NCI-H345 treated with DMSO at 0.1 percent for 48 hours (cell line): ENCODE measurements around the gene BCAR3.

Experiments used
- DNase-seq: peaks from one replicate; lab custom pipeline; 2025; ENCODE audit not compliant: unreplicated experiment; lab: John Stamatoyannopoulos, UW

BCAR3 gene

DNA sequence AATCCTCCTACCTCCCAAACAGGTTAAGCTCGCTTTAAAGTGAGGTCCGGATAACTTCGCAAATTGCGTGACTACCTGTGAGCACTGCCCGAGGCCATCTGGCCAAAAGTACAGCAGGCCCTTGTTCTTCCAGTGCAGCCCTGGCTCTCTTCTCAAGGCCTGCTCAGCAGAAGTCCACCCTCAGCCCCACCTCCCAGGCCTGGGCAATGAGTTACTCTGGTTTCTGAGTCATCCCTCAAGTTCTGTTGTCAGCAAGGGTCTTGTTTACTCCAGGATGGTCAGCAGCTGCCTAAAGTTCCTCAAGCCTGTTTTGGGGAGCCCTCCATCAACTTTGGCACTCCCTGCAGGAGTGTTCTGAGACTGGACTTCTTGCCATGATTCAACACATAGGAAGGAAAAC lies 101.7 kb downstream of the BCAR3 start:
- DNase-seq, result no peak

- DNase-seq, result no peak
Observed at GRCh38 chr1:93578911-93579825, 102.5 kb downstream of the BCAR3 start.

GRCh38 chr1:93578433-93578830 lies 103.2 kb downstream of the BCAR3 start:
- DNase-seq, result no peak

DNA sequence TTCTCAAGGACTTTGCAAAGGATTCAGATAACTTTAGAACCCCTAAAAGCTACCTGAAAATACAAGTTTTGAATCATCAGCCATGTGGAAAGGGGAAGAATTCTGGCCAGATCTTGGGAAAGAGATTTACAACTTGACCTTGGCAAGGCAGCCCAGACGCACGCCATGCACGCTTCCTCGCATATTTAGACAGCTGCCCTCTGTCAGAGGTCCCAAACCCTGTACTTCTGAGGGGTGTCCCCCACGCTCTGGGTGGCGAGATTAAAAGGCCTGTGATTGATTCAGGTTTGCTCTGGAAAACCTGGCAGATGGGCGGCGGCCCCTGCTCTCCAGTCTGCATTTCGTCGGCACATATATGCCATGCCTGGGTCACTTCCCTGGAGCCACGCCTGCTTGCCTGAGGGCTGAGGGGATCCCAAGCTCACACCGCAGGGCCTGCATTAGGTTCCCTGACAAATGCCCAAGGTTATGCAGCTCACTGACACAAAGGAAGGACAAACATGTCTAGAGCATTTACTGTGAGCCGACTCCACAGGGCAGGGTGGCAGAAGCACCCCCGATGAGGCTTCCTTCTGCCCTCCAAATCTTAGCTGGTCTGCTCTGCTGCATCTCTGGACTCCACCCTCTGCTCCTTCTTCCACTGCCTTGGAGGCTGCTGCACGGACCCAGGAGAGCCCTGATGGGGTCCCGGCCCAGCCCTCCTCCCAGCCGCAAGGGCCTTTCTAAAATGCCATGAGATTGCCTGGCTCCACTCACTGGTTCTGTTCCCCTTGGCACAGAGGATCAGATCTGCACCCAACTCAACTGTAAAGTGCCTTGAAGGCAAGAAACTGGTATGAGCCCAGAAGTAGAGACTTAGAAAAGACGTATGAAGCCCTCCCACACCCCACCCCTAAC lies 103.9 kb downstream of the BCAR3 start:
- no peak for DNase-seq

- no peak for DNase-seq
Observed at GRCh38 chr1:93576746-93577145, 104.9 kb downstream of the BCAR3 start.

- peak; percentile 50 for DNase-seq
Observed at GRCh38 chr1:93576346-93576745, 105.3 kb downstream of the BCAR3 start.

DNA sequence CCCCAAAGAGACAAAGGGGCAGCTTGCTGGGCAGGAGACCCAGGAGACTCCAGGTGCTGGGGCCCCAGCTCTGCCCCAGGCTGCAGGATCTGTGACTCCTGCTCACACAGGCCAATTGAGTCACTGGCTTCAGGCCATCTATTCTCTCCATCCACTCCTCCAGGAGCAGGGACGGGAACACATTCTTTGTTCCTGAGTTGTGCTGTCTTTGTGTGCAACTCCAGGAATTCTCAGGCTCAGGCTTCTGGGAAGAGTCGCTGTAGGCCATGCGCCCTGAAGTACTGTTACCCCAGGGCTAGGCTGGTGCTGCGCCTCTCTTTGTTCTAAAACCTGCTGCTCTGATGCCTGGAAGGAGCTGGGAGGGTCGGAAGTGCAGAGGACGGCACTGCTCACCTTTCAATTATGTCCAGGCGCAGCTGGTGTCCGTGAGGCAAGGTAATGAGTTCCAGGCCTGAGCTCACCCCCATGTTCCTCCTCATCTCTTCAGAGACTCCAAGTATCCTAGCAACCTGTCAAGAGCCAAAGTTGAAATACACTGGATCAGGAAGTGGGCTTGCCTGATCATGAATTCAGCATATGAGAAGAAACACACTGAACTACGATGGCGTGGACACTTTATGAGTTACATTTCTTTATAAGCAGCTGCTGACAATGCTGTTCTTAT lies 105.9 kb downstream of the BCAR3 start:
- DNase-seq, result peak; percentile 50

DNA sequence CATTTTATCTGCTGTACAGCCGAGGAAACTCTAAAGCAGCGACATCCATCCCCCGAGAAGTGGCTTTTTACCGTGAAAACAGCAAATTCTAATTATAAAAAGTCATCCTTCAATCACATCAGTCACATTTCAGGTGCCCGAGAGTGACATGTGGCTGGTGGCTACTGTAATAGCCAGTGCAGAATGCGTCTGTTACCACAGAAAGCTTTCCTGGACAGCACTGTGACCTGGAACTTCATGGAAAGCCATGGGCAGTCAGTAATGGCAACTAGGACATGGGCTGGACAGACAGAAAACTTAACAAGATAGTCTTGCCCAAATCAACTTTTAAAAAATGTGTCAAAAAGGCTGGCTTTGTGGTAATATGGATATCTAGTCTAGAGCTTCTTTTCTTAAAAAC lies 106.6 kb downstream of the BCAR3 start:
- no peak for DNase-seq

DNA sequence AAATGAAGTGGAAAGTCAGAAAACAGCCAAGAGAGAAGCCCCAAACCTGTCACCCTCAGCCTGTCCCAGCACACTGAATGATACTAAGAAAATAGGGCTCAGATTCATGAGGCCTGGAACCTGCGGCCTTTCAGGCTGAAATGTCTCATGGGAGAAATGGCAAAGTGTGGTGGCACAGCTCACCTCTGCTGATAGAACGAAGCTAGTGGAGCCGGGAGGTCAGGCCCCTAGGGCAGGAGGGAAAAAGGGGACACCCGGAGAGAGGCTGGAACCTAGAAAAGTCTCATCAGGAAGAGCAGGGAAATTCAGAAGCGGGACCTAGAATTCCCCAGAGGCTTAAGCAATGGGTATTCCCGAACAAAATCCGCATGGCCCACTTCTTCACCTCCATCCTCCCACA lies 107.1 kb downstream of the BCAR3 start:
- DNase-seq, result no peak

DNA sequence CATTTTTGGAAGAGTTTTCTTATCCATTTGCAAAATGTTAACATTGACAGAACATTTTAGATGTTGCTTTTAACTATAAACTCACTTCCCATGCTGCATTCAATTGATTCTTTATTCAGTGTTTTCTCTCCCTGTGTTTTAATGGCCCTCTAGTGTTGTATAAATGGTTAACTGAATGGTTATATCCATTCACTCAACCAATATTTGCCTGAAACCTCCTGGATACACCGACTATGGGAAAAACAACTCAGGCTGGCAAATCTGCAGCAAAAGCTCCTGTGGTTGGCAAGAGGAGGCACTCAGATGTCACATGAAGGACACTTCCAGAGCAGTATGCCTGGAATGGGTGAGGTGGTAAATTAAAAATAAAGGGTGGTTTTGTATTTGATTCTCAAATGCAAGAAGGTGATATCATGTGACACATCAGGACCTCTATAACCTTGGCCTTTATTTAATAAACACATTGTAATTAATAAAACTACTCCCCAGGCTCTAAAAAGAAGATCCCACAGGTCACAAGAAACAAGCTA lies 107.6 kb downstream of the BCAR3 start:
- DNase-seq, result no peak

DNA sequence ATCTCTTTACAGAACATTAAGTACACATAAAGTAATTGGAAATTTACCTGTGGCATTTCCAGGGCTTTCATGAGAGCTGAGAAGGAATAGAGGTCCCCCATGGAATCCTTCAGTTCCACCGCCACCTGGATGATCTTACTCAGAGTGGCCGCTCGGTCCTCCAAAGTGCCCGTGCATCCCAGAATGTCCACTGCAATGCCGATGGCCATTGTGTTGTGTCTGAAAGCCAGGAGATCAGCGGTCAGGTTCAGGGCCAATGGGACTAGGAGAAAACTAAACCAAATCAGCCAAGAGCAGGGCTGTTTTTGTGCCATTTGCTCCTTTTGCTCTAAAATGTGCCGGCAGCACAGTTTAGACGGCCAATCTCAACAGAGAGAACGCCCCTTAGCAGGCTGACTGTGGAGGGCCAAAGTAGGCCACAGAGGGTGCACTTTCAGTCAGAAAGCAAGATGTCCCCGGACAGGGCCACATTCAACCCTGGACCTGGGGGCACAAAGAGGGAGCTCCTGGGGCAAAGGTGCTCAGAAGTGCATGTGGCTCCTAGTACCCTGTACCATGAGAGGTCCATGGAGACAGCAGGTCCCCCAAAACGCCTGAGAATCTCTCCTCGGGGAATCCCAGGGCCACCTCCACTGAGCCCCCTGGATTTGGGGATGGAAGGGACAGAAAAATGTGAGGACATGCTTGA lies 109.9 kb downstream of the BCAR3 start:
- no peak for DNase-seq

GRCh38 chr1:93569489-93569888 lies 112.1 kb downstream of the BCAR3 start:
- DNase-seq, result no peak

DNA sequence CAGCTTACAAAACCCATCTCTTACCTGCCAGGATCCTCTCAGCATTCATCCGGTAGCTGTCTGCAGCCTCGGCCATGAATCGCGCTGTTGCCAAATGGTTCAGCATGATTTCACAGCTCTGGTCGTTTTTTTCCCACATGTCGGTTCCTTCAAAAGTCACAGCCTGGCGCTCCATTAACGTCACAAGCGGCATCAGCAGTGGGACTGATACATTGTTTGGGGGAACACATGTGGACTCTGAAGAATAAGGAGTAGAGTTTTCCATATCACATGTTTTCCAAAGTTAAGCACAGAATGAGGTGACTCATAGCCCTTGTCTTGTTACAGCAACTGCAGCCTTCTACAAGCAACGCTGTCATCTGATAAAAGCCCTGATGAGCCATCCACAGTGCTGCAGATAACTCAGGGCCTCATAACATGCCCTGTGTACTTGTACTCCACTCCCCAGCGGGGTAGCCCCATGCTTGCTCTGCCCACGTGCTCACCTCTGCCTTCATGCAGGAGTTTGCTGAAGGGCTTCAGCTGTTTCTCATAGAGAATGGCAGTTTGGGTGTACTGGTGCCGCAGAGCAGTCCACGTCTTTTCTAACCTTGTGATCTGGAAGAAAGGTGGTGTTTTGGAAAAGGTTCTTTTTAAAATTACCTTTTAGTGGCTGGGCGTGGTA lies 114.2 kb downstream of the BCAR3 start:
- DNase-seq, result no peak

DNA sequence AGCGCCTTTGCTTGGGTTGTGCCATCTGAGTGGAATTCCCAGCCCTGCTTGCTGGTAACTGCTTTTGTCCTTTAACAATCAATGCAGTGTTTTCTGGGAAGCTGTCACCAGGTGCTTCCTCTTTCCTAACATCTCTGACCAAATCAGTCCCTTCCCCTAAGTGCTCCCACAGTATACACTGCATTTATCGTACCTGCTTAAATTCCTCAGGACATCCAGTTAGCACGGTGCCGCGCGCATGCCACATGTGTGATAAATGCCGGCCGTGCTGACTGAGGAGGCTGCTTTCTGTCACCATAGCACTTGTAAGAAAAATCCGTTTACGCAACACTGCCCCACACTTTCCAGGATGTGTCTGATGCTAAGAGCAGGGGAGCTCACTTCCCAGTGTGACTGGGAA lies 115.4 kb downstream of the BCAR3 start:
- no peak for DNase-seq

DNA sequence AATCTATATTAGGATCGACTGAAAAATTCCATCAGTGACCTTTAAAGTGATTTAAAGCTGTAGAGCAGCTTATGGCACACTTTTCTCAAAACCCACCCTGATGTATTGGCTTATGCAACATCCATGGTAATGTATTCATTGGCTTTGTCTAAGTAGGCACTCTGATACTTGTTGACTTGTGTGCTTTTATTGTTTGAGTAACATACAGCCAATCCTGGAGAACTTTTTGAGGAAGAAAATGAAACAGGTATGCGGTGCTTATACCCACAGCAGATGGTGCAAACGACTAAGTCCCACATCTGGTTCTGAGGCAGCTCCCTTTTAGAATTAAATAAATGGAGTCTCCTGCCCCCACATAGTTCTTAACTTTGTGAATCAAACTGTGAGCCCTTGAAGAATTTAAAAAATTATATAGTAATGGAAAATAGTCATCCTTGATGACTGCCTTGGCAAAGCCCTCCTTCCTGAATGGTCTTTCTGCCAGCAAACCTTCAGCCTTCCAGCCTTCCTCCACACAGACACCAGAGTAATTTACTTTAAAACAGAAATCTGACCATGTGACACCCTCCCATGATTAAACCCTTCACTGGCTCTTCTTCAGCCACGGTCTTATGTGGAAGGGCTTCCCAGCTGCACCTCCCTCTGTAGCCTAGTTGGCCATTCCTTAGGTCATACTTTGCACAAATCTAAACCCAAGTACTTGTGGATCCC lies 116.0 kb downstream of the BCAR3 start:
- no peak for DNase-seq

- DNase-seq, result no peak
Observed at GRCh38 chr1:93559695-93560094, 121.9 kb downstream of the BCAR3 start.

DNA sequence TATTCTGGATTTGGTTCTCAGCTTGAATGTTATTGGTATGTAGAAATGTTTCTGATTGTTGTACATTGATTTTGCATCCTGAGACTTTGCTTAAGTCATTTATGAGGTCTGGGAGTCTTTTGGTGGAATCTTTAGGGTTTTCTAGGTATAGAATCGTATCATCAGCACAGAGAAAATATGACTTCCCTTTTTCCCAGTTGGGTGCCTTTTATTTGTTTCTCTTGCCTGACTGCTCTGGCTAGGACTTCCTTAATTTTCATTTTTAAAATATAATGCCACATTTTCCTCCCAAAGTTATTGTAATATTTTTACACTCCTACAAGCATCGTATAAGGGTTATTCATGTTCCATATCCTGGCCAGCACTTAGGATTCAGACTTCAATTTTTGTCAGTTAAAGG lies 122.6 kb downstream of the BCAR3 start:
- DNase-seq, result no peak

GRCh38 chr1:93556291-93556690 lies 125.3 kb downstream of the BCAR3 start:
- DNase-seq, result peak; percentile 13
